Breast epithelium (tissue), 4 donors: ENCODE results near the gene PDIA2. TPM values are rescaled to one million over a fixed set of nuclear protein-coding genes. Genes with fewer than 3 reads are reported as not detected.

Source experiments
- DNase-seq, 2 donors: peaks; one replicate each; pipeline ENCODE4 v3.0.0-alpha.2; 2019; ENCODE audit warnings: low spot score in 2 of 2
- H3K27ac ChIP-seq, 2 donors: fragments of 200-600 bp; sonication (generic) in 1 of 2; one replicate each; pipeline ENCODE4 v1.5.1; 2016 to 2019; ENCODE audit warnings: mild to moderate bottlenecking in 1 of 2
- H3K27me3 ChIP-seq, 2 donors: fragments of 200-600 bp; sonication (generic) in 1 of 2; one replicate each; pipeline versions ENCODE4 v1.5.1 to v1.6.0; 2017 to 2019; ENCODE audit warnings: control low read depth in 1 of 2, mild to moderate bottlenecking in 1 of 2
- H3K36me3 ChIP-seq: fragments of 200-600 bp; one replicate; pipeline ENCODE4 v1.5.1; 2019
- H3K4me1 ChIP-seq, 2 donors: fragments of 200-600 bp; sonication (generic); one replicate each; pipeline ENCODE4 v1.5.1; 2016 to 2019; ENCODE audit warnings: control low read depth in 1 of 2
- H3K4me3 ChIP-seq, 3 donors: fragments of 200-600 bp; sonication (generic); 1 replicate in 2 of 3; 2 replicates in 1 of 3; pipeline ENCODE4 v1.5.1; 2016 to 2019; ENCODE audit warnings: mild to moderate bottlenecking in 3 of 3, moderate library complexity in 2 of 3
- H3K9me3 ChIP-seq, 2 donors: fragments of 200-600 bp; sonication (generic) in 1 of 2; one replicate each; pipeline ENCODE4 v1.5.1; 2016 to 2019; ENCODE audit warnings: control low read depth in 1 of 2
- CTCF ChIP-seq, 3 donors: fragments of 450-650 bp; IDR thresholded peaks; one replicate each; pipeline ENCODE4 v1.5.1; 2016 to 2017; ENCODE audit warnings: antibody characterized with exemption in 3 of 3, mild to moderate bottlenecking in 3 of 3, moderate library complexity in 3 of 3
- POLR2A ChIP-seq: fragments of 450-650 bp; IDR thresholded peaks from one replicate; pipeline ENCODE4 v1.6.1; 2016; ENCODE audit warnings: antibody characterized with exemption, mild to moderate bottlenecking, moderate library complexity
- POLR2AphosphoS5 ChIP-seq, 3 donors: sonication (generic); formaldehyde crosslinking; IDR thresholded peaks; one replicate each; pipeline ENCODE4 v1.6.1; 2017; ENCODE audit warnings: antibody characterized with exemption in 3 of 3
- intact Hi-C: fragments of 100-400 bp; cut with DNase I; formaldehyde crosslinking; loops from one replicate; pipeline ENCODE4 v1.15.1; 2023; ENCODE audit warnings: low total_unique reads
- total RNA-seq, 3 donors: library from RNA; depleted of rRNA; stranded (reverse); fragments of >200 nt; gene quantifications; one replicate each; pipeline ENCODE4 v1.1.0, GENCODE V29; 2016

PDIA2 gene
- total RNA-seq, 3 donors from 2014 or later, result not detected

GRCh38 chr16:243348-243747 is 39.6 kb upstream of the PDIA2 start:
- intact Hi-C loops, result no loop called here
- Histone ChIP-seq H3K27ac (peak overlapping the region in 1 of 2 donors; percentile 54), H3K27me3 (no peaks in the 10 kb centered on the region)

GRCh38 chr16:245105-245504 is 37.9 kb upstream of the PDIA2 start:
- no peaks in the 10 kb centered on the region for H3K9me3 ChIP-seq
- DNase-seq, result no peak
- no peak for TF ChIP-seq POLR2AphosphoS5 (IDR thresholded peaks at IDR 0.05)
- H3K36me3 ChIP-seq, result no peaks in the 10 kb centered on the region
- no peaks in the 10 kb centered on the region for H3K4me1 ChIP-seq
- intact Hi-C loops, result no loop called here
- H3K4me3 ChIP-seq, result no peak overlapping the region
- no peaks in the 10 kb centered on the region for H3K27me3 ChIP-seq
- no peak overlapping the region for H3K27ac ChIP-seq

More at GRCh38 chr16:243348-243747, 39.6 kb upstream of the PDIA2 start:
- no peak overlapping the region for H3K4me3 ChIP-seq
- DNase-seq, result no peak
- TF ChIP-seq CTCF (IDR thresholded peaks at IDR 0.05), result no peak
- no peak for TF ChIP-seq POLR2A
- TF ChIP-seq POLR2AphosphoS5 (IDR thresholded peaks at IDR 0.05), result no peak
- no peaks in the 10 kb centered on the region for H3K9me3 ChIP-seq
- H3K4me1 ChIP-seq, result no peaks in the 10 kb centered on the region
- H3K36me3 ChIP-seq, result no peaks in the 10 kb centered on the region

- no peaks in the 10 kb centered on the region for H3K9me3 ChIP-seq
- no peak overlapping the region for H3K4me3 ChIP-seq
- no peaks in the 10 kb centered on the region for H3K36me3 ChIP-seq
- no peaks in the 10 kb centered on the region for H3K27me3 ChIP-seq
- no peaks in the 10 kb centered on the region for H3K4me1 ChIP-seq
- no peak for DNase-seq
- intact Hi-C loops, result no loop called here
- TF ChIP-seq POLR2A, result no peak
- TF ChIP-seq POLR2AphosphoS5 (IDR thresholded peaks at IDR 0.05), result no peak
- TF ChIP-seq CTCF (IDR thresholded peaks at IDR 0.05), result no peak
- no peak overlapping the region for H3K27ac ChIP-seq
These were observed 35.9 kb upstream of the PDIA2 start for GRCh38 chr16:247027-247426.

- H3K27me3 ChIP-seq, result no peaks in the 10 kb centered on the region
- DNase-seq, result no peak
- TF ChIP-seq POLR2A (no peak), POLR2AphosphoS5 (IDR thresholded peaks at IDR 0.05) (no peak), CTCF (IDR thresholded peaks at IDR 0.05) (no peak)
- intact Hi-C loops, result no loop called here
- H3K27ac ChIP-seq, result no peak overlapping the region
- H3K4me1 ChIP-seq, result no peaks in the 10 kb centered on the region
- no peaks in the 10 kb centered on the region for H3K9me3 ChIP-seq
- H3K36me3 ChIP-seq, result no peaks in the 10 kb centered on the region
- H3K4me3 ChIP-seq, result no peak overlapping the region
These were observed 33.5 kb upstream of the PDIA2 start for GRCh38 chr16:249431-249830.

GRCh38 chr16:252366-253337 is 30.3 kb upstream of the PDIA2 start:
- intact Hi-C loops, result no loop called here

More at GRCh38 chr16:252366-253337, 30.3 kb upstream of the PDIA2 start:
- H3K27me3 ChIP-seq, result no peaks in the 10 kb centered on the region
- no peak overlapping the region for H3K27ac ChIP-seq
- H3K4me1 ChIP-seq, result no peaks in the 10 kb centered on the region
- peak overlapping the region in 1 of 3 donors; percentile 3 for H3K4me3 ChIP-seq
- TF ChIP-seq POLR2A (no peak), POLR2AphosphoS5 (IDR thresholded peaks at IDR 0.05) (no peak), CTCF (IDR thresholded peaks at IDR 0.05) (no peak)
- H3K9me3 ChIP-seq, result no peaks in the 10 kb centered on the region
- no peak for DNase-seq
- no peaks in the 10 kb centered on the region for H3K36me3 ChIP-seq
